Stimulated activated CD8-positive, alpha-beta memory T cell treated with anti-CD3 and anti-CD28 coated beads, Interleukin-4, amount 100 ng/mL, for 24 hours (primary cell): ENCODE results near the gene ZNF503.

Experiments
- DNase-seq: peaks from one replicate; pipeline ENCODE4 v3.0.0-alpha.2; 2020; ENCODE audit warnings: low read depth

ZNF503 gene

GRCh38 chr10:75401569-75402485, at the start of gene ZNF503:
ZNF503 (minus strand) TSS chr10:75401764; CDS start chr10:75401419, 345 bp downstream.
- DNase-seq: no peak

- no peak for DNase-seq
These were observed 49.4 kb upstream of the ZNF503 start for GRCh38 chr10:75450644-75451640.

GRCh38 chr10:75450075-75450445, 48.5 kb upstream of the ZNF503 start:
- DNase-seq: no peak

GRCh38 chr10:75449382-75450074, 48.0 kb upstream of the ZNF503 start:
- DNase-seq: no peak

GRCh38 chr10:75448166-75448565, 46.6 kb upstream of the ZNF503 start:
- DNase-seq: no peak

- no peak for DNase-seq
These were observed 44.9 kb upstream of the ZNF503 start for GRCh38 chr10:75446508-75446907.

- DNase-seq: no peak
These were observed 43.3 kb upstream of the ZNF503 start for GRCh38 chr10:75444781-75445386.

- no peak for DNase-seq
These were observed 41.8 kb upstream of the ZNF503 start for GRCh38 chr10:75443362-75443761.

GRCh38 chr10:75441682-75442081, 40.1 kb upstream of the ZNF503 start:
- DNase-seq: no peak

GRCh38 chr10:75441196-75441595, 39.6 kb upstream of the ZNF503 start:
- no peak for DNase-seq

- no peak for DNase-seq
These were observed 38.8 kb upstream of the ZNF503 start for GRCh38 chr10:75440271-75440793.

GRCh38 chr10:75439811-75440210, 38.2 kb upstream of the ZNF503 start:
- no peak for DNase-seq

GRCh38 chr10:75438275-75438674, 36.7 kb upstream of the ZNF503 start:
- DNase-seq: no peak

GRCh38 chr10:75437693-75438092, 36.1 kb upstream of the ZNF503 start:
- no peak for DNase-seq

GRCh38 chr10:75436896-75437295, 35.3 kb upstream of the ZNF503 start:
- DNase-seq: no peak

GRCh38 chr10:75435291-75435690, 33.7 kb upstream of the ZNF503 start:
- no peak for DNase-seq

- no peak for DNase-seq
These were observed 32.7 kb upstream of the ZNF503 start for GRCh38 chr10:75434291-75434690.

GRCh38 chr10:75433216-75433615, 31.7 kb upstream of the ZNF503 start:
- no peak for DNase-seq

- no peak for DNase-seq
These were observed 31.2 kb upstream of the ZNF503 start for GRCh38 chr10:75432763-75433162.

GRCh38 chr10:75432176-75432575, 30.6 kb upstream of the ZNF503 start:
- DNase-seq: no peak
